ACHN (cell line): ENCODE data around the gene DGKI.

ENCODE experiments used
- DNase-seq: peaks from one replicate; pipeline ENCODE4 v3.0.0-alpha.2; 2015
- in situ Hi-C: cut with HindIII; loops from 2 replicates; pipeline ENCODE4 v1.10.0; 2017; ENCODE audit warnings: low sequenced_read_pairs, low pct_ligation_motif_present, low pct_unique_long_range_greater_than_20kb

Gene DGKI

DNA sequence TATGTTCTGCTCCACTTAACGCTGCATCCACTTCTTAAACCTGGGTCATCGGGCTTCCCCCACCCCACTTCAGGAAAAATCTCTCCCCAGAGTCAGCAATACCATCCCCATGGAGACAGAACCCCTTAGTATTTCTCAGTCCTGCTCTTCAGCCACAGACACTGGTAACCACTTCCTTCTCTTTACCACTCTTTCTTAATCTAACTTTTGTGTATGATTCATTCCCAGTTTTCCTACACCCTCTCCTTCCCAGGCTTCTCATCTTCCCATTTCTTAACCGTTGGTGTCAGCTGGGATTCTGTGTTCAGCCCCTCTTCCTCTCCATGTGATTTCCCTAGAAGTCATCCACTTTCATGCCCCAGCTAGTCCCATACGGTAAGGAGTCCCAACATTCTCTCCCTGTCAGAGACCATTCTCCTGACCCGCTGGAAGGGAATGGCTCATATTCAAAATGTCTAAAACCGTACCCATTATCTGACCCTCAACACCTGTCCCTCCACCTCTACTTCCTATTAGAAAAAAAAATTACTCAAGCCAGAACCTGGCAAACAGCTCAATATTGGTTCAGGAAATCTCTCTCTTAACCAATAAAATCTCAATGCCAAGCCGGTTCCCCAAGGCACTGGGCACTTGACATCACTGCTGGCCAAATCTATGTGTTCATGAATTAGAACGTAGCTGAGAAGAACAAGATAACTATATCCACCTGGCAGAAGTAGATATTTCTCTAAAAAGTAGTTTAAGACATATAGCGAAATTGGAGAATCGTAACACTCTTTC lies 89.4 kb downstream of the DGKI start:
- DNase-seq: no peak
- in situ Hi-C loops: no loop called here

DNA sequence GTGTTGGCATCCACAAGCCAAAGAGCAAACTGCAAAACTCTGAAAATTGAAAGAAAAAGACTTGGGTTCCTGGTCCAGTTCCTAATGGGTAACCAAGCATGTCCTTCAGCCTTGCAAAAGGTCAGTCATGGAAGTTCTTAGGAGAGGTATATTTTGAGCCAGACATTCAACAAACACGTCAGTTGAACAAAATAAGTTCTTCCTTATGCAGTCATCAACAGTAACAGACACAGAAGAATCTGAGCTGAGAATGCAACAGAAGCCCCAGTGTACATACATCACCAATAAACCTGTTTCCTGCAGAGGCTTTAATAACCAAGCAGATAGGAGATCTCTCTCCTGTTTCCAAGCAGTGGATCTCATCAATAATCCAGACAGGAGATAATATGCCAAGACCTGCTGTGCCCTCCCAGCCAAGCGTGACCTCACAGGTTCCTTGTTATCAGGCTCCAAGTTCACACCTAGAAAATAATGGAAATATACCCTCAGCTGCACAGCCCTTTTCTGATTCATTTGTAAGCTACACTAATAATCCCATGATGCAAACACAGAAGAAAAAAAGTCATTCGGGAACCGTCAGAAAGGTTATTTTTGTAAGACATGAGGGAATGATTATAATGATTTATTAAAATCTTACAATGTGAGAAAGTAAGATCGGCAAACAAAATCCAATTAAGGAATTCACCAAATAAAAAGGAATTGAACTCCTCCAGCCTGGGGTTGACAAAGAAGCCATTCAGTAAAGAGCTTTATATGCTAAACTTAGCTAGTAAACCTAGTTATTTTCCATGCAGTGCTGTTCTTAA lies 90.7 kb downstream of the DGKI start:
- in situ Hi-C loops: no loop called here
- DNase-seq: no peak

DNA sequence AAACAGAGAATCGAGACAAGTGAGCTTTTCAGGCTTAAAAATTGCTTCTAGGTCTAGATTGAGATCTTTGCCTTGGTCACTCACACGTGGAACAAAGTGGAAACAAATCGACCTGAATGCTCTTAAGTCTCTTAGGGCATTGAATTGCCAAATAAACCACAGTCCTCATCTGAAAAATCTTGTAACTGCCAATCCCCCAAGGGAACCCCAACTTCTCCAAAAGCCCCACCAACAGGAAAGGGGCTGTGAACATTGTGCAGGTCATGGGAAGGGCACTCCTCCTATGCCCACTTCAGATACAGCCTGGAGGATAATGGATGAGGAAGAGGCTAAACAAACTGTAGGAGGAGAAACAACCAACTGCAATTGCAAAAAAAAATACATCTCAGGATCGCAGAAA lies 91.3 kb downstream of the DGKI start:
- in situ Hi-C loops: no loop called here
- no peak for DNase-seq

DNA sequence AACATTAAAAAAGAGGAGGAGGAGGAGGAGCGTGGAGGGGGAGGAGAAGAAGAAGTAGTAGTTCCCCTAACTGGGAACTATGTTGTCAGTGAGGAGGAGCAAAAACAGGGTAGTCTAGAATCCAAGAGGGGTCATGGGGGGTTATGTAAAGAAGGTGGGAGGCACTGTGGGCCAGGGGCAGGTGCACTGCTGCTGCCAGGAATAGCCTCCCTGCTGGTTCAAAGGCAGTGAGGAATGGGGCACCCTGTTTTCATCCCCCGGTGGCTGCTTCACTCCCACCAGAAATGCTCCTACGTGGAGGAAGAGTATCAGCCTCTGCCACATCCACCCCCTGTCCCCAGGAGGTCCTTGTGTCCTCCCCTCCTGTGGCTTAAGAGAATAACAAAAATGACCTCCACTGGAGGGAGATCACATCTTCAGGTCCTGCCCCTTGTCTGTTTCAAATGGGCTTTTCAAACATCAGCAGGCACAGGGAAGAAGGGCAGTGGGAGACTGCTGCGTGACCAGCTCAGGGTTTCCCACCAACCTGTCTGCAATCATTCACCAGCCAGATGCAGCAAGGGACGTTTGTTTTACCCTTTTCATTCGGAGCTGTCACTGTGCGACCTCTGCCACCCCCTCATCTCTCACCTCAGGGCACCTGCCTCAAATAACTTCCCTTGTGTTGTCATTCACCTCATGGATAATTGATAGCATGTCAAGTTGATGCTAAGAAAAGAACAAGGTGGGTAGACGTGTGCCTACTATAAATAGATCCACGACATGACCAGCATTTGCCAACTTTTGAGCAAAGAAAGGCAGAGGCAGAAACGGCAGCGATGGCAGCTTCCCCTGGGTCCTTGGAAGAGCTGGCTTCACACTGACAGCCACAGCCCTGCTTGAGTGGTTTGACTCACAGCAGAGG lies 92.6 kb downstream of the DGKI start:
- DNase-seq: no peak
- in situ Hi-C loops: no loop called here

DNA sequence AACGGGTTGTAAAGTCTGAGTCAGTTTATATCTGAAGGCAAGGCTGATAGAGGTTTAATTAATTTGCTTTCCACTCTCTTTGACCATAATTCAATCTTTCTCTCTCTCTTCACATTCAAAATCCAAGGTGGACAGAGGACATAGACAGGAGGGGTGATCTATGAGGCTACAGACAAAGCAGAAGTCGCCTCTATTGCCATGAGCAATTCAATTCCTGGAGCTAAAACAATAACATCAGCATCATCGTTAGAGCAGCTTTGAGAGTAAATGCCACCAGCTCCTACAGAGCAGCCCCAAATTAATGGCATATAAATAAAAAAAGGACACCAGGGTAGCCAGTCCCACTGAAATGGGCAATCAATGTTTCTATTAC lies 93.2 kb downstream of the DGKI start:
- in situ Hi-C loops: no loop called here
- DNase-seq: no peak

DNA sequence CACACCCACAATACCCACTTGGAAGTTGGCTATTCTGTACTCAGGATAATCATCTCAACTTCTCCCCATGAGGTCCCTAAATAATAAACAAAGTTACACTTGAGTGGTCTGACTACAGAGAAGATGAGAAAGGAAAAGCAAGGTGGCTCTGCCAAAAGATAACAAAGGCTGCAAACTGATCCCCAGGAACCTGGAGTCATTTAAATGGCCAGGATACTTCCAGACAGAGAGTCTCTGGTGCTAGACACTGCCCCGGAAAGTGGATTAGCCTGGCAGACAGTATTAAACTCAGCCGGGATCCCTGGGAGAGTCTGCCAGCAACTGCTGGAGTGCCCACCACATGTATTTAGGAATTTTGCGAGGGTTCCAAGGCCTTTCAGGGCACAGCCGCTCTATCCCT lies 93.7 kb downstream of the DGKI start:
- DNase-seq: no peak
- in situ Hi-C loops: no loop called here

DNA sequence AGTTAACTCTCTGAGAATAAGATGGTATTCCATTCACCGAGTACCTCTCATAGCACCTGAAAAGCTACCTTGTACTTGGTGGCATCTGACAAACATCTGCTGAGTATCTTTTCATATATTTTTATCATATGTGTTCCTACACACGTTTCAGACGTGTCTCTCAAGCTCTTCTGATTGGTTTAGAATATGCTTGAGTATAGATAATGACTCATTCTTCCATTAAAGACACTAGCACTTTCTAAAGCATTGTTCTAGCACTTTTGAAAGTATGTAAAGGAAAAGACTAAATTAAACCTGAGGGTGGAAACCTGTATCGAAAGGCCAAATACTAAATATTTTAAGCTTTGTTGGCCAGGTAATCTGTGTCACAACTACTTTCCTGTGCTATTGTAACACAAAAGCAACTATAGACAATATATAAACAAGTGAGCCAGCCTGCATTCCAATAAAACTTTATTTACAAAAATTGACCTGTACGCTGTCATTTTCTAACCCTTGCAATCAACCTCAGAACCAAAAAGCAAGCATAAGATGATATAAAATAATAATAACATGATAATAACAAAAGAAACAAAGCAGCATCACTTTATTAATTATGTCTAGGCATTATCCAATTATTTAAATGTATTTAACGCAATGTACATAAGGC lies 95.3 kb downstream of the DGKI start:
- DNase-seq: no peak

DNA sequence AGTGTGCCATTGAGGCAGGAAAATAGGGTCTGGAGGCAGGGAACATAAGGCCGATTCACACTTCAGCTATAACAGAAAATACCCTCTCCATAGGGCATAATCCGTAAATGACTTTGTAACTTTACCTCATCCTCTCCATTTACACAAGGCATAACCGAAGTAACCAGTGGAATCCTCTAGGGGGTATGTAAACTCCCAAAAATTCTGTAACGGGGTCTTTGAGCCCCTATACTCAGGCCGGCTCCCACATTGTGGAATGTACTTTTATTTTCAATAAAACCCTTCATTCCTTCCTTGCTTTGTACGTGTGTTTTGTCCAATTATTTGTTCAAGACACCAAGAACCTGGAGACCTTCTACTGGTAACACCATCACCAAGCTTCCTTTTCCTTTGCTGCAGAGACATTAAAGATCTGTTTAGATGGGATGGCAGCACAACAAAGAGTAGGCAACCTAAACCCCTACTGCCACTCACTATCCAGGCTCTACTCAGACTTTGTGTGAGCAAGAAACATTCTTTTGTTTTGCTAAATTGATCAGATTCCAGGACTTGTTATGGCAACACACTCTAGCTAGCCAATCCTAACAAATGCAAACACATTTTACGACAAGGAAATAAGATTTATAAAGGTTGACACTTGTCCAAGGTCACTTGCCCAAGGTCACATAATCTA lies 99.3 kb downstream of the DGKI start:
- in situ Hi-C loops: no loop called here
- DNase-seq: no peak

More for the DNA sequence above, 95.3 kb downstream of the DGKI start:
- in situ Hi-C loops: no loop called here

DNA sequence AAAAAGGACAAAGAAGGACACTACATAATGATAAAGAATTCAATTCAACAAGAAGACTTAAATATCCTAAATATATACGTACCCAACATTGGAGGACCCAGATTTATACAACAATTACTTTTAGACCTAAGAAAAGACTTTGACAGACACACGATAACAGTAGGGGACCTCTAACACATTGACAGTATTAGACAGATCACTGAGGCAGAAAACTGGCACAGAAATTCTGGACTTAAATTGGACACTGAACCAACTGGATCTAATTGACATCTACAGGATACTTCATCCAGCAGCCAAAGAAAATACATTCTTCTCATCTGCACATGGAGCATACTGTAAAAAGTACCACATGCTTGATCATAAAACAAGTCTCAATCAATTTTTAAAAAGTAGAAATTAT lies 103.8 kb downstream of the DGKI start:
- no peak for DNase-seq
- in situ Hi-C loops: no loop called here

DNA sequence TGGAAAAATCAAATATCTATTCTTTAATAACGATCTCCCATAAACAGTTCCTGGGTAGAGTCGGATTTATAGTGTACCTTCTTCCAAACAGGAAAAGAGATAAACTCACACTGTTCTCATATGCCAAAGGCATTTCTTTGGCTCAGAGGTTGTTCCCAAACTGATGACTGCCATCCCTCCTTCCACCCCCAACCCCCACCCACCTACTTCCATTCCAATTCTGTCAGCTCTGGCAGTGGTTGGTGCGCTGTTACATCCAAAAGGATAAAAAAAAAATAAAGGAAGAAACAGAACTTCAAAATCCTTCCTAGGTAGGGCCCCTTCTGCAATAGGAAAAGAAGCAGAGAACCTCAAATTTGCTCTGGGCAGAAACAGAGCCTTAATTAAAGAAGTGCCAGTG lies 104.7 kb downstream of the DGKI start:
- DNase-seq: no peak
- in situ Hi-C loops: no loop called here

DNA sequence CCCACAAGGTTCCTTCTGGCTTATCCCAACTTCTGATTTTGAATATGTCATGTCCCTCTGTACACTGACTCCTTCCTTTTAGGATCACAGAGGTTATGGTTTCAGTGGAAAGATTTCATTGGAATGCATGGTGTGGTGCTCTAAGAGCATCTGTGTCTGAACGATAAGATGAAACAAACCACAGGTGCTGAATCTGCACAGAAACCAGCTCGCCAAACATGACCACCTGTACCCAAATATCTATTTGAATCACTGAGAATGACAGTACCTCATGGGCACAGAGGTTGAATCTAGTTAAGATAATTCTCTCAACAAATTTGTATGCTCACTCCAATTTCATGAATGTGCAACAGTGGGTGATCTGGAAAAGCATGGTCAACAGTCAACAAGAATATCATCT lies 105.3 kb downstream of the DGKI start:
- in situ Hi-C loops: no loop called here
- no peak for DNase-seq

DNA sequence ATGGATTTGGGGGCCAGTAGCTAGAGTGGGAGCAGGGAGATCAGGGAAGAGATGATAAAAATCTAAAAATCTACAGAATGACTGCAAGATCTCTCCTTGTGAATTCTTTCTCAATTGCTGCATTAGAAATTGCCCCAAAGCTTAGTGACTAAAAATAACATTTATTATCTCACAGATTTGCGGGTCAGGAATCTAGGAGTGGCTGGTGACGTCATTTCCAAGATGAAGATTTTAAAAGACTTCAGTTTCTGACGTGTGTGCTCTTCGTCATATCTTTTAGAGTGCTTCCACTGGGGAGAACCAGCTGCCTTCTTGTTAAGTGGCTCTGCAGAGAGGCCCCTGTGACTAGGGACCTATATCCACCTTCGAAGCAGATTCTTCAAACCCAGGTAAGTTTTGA lies 112.6 kb downstream of the DGKI start:
- in situ Hi-C loops: no loop called here
- no peak for DNase-seq

DNA sequence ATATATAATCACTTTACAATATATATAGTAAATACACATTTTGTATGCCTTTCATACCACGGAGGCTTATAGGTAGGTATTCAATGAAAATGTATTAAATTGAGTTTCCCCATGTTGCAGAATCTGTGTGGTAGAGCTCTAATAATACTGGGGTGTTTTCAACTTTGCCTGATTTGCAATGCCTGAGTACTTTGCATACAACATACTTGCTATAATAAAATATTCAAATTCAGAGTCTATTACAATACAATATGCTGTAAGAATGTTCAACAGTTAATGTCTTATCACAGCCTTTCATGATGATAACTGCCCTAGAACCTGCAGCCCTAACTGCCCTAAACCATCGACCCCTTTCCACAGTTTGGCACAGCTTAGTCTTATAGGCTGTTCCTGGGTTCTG lies 114.6 kb downstream of the DGKI start:
- in situ Hi-C loops: no loop called here
- DNase-seq: no peak

DNA sequence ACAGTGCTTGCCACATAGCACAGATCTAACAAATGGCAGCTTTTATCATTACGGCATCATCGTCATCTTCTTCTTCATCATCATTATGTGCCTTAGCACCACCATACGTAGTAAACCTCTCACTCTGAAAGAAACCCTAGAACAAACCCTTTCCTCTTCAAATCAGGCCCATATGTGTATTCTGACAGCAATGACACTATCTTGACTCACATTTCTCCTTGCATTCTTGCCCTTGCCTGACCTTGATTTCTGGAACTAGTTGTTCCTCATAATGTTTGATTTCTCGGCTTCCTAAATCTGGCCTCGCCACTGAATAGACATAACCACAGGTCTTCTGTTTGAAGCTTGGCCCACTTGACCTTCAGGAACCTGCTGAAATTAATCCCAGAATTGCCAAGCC lies 115.3 kb downstream of the DGKI start:
- DNase-seq: no peak
- in situ Hi-C loops: no loop called here

DNA sequence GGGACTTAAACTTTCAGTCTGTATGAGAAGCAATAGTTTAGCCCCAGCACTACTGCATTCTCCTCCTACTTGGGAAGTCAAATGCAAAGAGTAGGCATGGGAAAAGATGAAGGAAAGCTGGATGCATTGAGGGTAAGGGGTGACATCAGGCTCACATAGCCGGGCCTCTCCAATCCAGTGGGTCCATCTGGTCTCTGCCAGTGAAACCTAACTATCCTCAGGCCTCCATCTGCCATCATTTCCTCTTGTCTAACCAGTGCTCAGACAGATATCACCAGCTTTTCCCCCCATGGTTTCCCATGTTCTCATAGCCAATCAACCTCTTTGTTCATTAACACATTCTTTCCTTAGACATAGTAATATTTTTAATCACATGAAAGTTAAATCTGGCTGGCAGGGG lies 118.3 kb downstream of the DGKI start:
- DNase-seq: no peak
- in situ Hi-C loops: no loop called here

DNA sequence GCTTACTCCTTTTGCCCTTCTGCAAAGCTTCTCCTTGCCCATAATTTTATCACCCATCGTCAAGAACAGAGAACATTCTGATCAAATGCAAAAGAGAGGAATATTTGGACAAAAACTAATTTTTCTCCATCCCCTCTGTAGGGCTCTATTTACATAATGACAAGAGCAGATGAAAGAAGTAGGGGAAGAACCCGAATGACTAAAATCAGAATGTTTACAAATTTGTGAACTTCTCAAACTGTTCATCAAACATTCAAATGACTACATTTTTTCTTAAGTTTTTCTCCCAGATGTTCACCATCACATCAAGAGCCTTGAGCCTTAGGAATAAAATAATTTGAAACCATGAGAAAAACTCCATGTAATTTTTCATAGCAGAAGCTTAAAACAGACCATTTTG lies 119.4 kb downstream of the DGKI start:
- no peak for DNase-seq
- in situ Hi-C loops: no loop called here

DNA sequence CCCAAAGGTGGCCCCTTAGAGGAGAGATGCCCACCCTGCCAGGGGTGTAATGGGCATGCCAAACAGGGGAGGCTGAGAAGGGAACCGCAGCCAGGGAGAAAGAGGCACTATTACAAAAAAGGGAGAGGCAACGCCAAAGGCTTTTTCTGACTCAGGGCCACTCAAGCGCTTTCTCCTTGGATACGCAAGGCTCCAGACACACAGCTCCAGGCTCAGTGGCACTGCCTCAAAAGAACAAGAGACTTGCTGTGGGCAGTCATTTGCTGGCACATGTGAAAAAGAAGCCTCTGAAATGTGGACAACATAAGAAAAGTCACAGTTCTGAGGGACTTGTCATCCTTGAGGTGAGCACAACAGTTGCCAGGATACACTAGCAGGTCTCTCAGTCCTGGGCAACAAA lies 128.4 kb downstream of the DGKI start:
- in situ Hi-C loops: no loop called here
- DNase-seq: no peak

DNA sequence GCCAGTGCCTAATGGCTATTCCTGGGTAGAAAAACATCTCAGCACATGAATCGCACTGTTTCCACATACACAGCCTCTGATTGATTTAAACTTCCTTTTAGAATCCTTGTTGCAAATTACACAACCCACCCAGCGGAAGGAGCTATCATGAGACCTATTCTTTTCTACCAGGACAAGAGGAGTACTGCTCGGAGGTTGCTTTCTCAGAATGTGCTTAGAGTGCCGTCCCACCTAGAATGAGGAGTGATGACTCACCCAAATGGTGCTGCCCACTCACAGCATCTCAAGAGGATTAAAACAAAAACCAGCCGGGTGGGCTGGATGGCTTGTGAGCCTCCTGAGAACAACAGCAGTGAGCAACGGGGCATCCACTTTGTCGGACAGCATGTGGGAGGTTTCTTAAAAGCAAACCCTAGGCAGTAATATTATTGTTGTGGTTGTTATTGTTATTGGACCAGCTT lies 128.9 kb downstream of the DGKI start:
- in situ Hi-C loops: no loop called here
- no peak for DNase-seq
